GM19240 (cell line): ENCODE data around the gene RPIA.
"Not testable (repeated sequence)": the region's sequence is repeated elsewhere in the genome, so short reads cannot be mapped to it uniquely, and the experiment has no call there.

Source experiments
- DNase-seq: peaks from one replicate; pipeline ENCODE4 v3.0.0; 2011; ENCODE audit warnings: low spot score; ENCODE audit not compliant: insufficient read length

Gene RPIA

DNA sequence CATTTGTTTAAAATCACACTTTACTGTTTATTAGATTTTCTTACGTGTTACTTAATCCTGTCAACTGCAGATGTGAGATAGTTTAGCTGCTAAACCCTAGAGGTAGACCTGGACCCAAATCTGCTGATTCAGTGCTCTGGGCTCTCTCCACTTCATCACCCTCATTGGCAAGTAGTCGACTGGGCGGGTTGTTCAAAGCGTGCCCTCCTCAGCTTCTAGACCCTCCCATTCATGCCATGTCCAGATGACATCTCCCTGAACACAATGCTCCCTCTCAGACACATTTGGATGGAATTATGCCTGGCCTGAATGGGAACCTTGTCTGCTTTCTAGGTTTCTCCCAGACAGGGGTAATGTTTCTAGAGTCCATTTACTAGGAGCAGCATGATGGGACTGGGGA, 43.7 kb downstream of the RPIA start:
- no peak for DNase-seq

DNA sequence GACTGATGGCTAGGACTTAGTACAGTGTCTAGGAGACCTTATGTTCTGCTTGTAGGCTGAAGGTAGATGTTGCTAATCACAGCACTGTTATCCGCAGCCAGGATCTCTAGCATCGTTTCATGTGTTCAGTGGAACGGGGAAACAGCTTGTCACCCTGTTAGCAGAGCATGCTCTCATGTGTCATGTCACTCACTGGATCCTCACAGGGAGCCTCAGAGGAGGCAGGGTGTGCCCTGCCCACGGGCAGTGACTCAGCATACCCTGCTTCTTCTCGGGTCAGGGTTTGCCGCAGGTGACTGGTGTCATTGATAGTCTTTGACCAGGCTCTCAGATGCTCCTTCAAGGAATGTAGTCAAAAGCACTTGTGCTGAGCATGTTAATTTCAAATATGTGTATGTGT, 44.4 kb downstream of the RPIA start:
- no peak for DNase-seq

DNA sequence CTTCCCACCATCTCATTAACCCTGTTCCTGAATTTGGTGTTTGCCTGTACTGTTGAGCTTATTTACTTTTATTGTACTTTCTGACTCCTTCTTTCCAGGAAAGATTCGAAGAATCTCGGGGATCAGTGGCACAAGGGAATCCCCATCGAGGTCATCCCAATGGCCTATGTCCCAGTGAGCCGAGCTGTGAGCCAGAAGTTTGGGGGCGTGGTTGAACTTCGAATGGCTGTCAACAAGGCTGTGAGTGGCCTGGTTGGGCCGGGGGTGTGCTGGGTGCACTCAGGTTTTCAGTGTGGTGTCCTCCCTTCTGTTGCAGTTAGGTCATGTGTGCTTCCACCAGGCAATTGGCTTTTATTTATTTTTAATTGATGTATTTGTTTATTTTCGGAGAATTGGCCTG, 45.0 kb downstream of the RPIA start:
- DNase-seq, result no peak

DNA sequence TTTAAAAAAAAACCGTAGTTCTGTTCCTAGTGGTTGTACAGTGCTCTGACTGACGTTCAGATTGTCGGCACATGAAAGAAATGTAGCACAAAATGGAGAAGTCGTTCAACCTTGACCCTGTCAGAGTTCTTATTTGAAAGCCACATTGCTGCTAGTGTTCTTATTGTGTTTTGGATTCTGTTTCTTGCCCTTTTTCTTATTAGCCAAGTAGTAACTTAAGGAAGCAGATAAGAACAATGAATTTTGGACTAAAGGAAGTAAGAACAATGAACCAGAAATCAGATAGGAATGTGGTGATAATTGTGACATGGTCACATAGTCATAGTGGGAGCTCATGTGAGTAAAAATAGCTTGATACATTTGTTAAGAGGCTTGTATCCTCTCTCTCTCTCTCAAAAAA, 45.9 kb downstream of the RPIA start:
- DNase-seq, result no peak

DNA sequence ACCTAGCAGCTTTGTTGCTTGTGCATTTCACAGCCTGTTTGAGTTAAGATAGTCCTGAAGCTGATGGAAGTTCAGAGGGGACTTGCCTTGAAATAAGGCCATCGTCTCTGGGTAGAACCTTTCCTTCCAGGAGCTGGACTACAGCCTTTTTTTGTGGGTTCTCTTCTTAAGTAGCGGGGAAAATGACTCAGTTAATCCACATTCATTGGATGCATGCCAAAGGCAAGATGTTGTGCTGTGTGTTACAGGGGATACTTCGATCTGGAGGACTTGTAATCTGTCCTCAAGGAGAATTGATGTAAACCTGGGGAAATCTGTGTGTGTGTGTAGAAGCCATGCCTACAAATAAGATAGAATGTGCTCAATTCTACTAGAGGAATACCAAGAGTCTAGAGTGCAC, 46.8 kb downstream of the RPIA start:
- DNase-seq, result no peak

DNA sequence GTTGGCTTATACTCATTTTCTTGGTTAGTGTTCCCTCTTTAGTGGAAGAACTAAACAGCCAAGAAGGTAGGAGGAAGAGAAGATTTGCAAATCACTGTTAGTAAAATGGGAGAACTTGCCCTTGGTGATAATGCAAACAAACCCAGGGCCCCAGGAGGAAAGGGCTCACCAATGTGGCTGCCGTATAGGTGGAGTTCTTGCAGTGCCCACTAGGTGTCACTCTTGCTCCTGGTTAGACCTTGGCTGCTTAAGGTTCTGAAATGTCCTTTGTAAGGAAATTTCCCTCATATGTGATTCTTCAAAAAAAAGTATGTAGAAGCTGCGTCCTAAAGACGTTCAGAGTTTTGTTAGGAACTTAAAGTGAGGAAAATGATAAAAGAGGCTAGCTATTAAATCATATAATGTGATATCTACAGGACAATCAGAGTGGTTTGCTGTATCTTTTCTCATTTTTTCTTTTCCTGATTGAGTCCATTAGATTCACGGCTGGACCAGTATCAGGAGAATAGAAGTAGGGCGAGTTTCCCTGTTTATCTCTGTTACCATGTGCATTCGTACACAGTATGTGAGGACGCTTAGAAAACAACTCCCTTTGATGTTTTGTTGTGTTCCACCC, 48.6 kb downstream of the RPIA start:
- peak; percentile 71 for DNase-seq

DNA sequence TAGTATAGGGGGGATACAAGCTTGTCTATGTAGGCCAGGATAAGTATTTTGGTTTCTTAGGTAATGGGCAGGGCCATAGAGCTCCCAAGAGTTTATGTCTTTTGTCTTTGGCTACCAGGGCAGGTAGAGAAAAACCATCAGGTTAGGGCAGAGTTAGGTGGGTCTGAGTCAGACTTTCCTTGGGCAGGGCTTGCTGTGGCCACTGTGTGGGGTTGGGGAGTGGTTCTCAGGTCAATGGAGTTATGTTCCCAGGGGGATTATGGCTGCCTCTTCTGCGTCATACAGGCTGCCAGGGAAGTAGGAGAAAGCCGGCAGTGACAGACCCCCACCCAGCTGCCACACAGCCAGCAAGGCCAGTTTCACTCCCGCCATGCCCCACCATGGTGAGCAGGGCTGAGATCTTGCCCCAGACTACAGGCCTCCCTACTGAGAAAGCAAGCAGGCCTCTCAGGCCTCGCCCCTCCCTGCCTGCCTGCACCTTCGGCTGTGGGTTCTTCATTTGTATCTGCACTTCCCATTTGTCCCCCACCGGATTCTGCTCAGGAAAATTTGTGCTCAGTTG, 55.5 kb downstream of the RPIA start:
- no peak for DNase-seq

DNA sequence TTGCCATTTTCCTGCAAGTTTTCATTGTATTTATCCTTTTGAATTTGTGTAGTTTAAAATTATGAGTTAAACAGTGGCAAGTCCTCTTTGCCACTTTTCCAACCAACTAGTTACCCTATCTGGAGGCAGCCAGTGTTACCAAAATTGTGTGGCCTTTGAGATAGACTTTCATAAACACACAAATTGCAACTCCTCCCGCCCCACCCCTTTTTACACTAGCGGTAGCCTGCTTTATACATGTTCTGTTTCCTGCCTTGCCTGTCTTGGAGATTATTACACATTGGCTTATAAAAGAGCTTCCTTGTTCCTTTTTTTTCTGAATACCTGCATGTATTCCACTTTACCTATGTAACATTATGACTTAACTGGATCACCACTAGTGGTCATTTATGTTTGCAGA, 56.5 kb downstream of the RPIA start:
- DNase-seq, result no peak

DNA sequence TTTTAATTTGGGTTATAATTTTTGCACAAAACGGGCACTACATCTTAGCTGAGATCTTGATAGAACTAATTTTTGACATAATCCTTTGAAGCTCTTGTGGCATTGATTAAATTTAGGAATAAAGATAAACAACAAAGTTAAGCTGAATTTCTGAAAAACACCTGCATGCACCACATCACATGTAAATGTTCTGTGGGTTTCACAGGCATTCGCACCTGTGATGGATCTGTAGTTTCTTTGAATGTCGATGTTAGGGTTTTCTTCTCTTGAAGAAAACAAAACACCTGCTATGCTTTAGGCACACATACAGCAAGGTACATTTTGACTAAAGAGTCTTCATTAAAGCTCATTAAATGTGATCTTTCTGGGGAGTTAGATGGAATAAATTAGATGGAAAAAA, 60.3 kb downstream of the RPIA start:
- DNase-seq, result no peak

DNA sequence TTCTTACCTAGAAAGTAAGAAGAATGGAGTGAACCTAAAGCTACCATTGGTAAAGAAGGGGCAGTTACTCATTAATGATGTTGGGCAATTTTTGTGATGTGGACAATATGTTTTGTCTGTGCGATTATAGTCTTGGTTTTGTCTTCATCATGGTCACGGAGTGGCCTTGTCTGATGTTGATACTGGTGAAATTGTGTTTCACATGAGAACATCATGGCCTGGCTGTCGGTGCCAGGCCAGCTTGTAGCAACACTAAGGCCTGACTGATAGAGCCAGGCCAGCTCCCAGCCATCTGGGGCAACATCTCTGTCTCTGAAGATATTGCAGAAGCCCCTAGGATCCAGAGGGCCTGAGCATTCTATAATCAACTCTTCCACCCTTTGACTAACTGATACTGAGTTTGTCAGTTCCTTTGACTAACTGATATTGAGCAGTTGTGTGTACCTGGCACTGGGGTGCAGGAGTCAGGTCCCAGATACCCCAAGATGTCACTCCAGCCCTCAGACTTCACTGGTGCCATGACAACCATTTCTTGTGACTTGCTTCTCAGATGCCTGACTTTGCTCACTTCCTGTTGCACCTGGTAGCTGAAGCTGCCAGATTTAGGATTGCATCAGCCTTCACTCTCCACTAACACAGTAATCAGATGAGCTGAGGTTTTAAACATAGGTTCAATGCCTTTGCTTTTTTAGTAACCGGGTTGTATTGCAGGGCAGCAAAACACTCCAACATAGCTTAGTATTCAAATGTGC, 62.5 kb downstream of the RPIA start:
- peak; percentile 63 for DNase-seq

DNA sequence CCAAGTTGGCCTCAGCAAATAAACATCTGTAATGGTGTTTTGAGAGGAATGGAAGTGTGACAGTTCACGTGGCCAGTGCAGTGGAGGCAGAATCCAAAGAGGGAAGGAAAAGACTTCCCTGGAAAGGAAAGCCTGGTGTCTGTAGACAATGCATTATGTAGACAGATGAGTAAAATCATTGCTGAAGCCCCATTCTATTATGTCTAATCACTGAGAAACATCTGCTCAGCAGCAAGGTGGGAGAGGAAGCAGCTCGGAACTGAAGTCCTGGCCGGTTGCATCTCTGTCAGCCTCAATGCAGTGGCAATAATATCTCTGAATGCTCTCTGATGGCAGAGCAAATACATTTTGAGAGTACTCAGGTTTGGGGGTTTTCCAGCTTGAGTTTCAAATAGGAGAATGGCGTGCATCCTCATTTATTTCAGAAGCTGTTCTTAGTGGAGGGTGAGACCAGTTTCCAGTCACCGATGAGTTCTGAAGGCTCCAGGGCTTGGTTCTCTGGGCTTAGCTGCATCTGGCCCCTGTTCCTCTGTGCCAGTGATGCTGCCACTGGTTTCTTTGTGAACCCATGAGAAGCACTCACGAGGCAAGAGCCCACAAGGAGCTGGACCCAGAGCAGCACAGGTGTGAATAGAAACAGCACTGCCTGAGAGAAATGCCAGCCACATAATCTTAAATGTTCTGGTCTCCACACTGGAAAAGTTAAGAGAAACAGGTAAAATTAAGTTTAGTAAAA, 63.3 kb downstream of the RPIA start:
- no peak for DNase-seq

DNA sequence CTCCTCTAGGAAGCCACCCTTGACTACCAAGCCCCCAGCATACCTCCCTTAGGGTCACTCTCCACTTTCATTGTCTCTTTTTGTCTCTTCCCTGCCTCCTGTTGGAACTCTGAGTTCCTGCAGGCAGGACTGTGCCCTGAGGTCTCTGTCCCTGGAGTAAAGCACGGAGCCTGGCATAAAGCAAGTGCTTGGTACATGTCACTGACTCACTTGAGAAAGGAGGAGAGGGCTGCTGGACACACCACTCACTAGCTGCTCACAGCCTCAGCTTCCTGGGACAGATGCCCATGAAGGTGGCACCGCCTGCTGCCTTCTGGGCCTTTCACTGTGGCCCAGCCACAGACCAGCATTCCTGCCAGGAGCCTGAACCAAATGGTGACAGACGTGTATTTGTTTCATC, 64.4 kb downstream of the RPIA start:
- DNase-seq, result no peak

DNA sequence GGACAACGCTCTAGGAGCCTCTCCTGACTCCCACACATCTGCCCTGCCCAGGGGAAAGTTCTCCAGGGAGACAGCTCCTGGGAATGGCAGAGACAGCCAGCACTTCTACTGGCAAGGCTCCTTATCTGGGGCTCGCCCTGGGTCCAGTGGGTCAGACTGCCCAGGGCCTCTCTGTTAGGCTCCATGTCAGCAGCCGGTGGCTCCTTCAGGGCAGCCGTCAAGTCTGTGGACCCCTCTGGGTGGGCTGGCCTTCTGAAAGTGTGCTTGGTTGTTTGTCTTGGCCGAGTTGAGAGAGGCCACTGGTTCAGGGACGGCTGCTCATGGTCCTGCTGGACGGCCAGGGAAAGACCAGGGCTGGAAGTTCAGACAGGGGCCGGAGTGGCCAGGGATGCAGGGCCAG, 65.6 kb downstream of the RPIA start:
- DNase-seq, result no peak

DNA sequence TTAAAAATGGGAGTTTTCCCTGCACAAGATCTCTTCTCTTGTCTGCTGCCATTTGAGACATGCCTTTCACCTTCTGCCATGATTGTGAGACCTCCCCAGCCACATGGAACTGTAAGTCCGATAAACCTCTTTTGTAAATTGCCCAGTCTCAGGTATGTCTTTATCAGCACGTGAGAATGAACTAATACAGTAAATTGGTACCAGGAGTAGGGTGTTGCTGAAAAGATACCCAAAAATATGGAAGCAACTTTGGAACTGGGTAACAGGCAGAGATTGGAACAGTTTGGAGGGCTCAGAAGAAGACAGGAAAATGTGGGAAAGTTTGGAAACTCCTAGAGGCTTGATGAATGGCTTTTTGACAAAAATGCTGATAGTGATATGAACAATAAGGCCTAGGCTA, 67.2 kb downstream of the RPIA start:
- DNase-seq, result not testable (repeated sequence)

DNA sequence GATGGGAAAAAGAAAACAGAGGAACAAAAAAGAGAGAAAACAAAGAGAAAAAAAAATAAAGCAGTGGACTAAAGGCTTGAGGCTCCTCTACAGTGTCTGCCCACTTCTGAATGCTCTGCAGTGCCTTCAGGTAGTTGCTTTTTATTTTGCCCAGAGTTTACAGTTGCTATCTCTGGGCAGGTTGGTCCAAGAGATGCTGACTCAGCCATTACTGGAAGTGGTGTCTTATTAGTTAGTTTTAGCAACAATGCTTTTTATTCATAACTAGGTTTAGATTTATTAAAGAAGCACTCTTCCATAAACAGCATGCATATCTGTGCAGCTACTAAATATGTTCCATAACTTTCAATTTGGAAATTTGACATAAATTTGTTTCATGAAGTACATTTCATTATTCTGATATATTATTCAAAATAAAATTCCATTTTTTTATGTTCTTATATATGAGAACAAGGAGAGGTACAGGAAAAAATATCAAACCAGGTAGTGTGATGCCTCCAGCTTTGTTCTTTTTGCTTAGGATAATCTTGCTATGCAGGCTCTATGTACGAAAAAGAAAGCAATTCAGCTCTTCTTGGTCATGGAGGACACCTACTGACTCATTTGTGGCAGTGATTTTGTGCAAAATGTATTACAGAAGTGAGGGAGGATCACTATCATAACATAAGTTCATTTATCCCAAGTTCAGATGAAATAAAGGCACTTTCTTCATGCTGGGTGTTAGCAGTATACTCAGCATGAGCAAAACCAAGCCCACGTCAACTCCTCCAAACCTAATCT, 69.5 kb downstream of the RPIA start:
- no peak for DNase-seq

DNA sequence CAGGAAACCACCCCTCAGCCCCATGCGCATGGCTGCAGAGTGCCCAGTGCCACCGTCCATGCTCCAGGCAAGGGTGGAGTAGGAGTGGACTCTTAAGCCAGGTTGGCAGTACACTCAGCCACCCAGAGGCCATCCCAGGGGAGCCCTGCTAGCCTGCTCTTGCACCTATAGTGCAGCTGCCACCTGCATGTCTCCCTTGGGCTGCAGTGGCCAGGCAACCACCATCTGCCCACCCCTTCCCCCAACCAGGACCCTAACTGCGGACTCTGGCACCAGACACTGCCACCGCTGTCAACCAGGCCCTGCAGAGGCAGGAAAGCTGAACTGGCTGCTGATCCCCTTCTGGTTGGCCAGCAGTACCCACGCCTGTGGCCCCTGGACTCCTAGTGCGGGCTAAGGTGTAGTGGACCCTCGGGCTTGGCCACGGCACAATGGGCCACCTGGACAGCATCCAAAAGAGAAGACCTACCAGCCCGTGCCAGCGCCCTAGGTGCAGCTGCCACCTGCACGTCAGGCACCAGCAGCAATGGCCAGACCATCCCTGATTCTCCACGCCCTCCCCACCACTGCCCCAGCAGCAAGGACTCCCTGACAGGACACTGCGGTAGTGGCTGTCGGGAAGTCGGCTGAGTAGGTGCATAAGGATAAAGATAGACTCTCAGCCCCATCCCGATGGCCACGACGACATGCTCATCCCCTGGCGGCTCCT, 72.8 kb downstream of the RPIA start:
- no peak for DNase-seq

DNA sequence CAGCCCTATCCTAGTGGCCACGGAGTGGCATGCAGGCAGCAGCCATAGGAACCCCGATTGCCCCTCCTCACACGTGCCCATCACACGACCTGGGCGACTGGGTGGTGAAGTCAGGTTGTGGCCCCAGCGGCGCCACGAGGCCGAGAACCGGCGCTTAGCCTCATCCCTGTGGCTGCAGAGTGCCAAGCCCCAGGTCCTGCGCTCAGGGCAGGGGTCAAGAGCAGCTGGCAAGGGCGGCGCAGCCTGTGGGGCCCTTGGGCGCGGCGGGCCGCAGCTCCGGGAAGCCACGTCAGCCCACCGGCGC, 73.3 kb downstream of the RPIA start:
- DNase-seq, result no peak

DNA sequence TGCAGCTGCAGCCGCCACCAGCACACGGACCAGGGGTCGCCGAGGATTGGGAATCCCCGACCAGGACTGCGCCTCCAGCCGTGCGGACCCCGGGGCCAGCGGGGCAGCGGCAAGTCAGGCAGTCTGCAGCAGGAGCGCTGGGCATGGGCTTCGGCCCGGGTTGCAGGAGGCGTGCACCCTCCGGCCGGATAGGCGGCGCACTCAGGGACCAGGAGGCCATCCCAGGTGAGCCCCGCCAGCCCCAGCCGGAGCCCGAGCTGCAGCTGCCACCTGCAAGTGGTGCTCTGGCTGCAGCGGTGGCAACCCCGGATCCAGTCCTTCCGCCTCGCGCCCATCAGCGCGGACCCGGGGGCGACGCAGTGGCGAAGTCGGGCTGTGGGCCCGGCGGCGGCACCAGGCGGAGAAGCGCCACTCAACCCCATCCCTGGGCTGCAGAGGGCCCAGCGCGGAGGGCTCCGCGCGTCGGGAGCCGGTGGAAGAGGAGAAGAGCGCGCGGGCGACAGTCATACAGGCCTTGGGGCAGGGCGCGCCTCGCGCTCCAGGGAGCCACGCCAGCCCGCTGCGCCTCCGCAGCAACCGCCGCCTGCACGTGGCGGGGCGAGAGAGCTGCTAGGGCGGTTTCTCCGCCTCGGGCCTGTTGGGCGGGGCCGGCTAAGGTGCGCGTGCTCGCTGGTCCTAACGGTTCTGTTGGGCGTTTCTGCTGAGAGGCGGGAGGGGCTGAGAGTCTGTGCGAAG, 73.8 kb downstream of the RPIA start:
- no peak for DNase-seq

DNA sequence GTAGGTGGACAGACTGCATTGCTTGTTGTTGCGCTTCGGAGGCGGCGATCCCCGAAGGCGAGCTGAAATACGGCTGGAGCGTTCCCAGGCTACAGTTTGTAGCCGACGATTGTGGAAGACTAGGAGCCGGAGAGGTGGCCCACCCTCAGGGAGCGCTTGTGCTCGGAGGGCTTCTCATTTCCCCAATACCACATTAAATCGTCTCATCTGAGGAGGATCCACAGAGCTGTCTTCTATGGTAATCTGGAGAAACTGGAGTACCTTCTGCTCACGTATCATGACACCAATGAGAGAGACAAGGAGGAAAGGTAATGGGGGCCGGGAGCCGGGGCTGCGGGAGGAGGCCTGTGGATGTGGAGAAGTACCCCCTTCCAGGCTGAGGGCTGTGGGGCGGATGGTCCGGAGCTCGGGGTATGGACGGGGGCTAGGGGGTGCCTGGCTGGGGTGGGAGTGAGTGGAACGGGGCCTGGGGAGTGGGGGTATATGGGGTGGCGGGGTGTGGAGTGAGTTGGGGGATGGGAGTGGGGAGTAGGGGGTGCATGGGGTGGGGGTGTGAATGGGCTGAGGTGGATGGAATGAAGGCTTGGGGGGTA, 74.5 kb downstream of the RPIA start:
- not testable (repeated sequence) for DNase-seq

DNA sequence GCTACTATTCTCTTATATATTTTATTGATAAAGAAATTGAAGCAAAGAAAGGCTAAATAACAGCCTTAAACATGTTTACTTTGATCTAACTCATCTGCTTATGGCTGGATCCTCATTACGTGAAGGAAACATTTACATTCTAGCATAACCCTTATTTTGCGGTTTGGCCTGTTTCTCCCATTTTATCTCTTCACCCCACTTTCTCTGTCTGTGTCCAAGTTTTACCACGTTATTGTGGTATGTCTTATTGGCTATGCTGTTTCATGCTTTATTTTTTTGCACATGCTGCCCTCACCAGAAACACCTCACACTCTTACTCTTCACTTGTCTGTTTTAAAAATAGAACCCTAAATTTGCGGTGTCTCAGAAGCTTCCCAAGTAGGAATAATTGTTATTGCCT, 78.5 kb downstream of the RPIA start:
- DNase-seq, result no peak
